Loucy (cell line): ENCODE data around the gene TAS2R8.

ENCODE experiments used
- EZH2phosphoT487 ChIP-seq: fragments of 200-600 bp; IDR thresholded peaks from 2 replicates; pipeline ENCODE4 v1.6.1; 2018; ENCODE audit warnings: antibody characterized with exemption, mild to moderate bottlenecking, moderate library complexity, borderline replicate concordance
- TF ChIP-seq, protein P1 (sequence below): fragments of 200-600 bp; sonication (generic); conservative IDR thresholded peaks from 2 replicates; pipeline ENCODE4 v1.5.1; 2014; ENCODE audit warnings: mild to moderate bottlenecking, antibody characterized with exemption, low read length

GRCh38 chr12:10807186-10807585 lies at the start of gene TAS2R8:
- TF ChIP-seq, protein P1, sequence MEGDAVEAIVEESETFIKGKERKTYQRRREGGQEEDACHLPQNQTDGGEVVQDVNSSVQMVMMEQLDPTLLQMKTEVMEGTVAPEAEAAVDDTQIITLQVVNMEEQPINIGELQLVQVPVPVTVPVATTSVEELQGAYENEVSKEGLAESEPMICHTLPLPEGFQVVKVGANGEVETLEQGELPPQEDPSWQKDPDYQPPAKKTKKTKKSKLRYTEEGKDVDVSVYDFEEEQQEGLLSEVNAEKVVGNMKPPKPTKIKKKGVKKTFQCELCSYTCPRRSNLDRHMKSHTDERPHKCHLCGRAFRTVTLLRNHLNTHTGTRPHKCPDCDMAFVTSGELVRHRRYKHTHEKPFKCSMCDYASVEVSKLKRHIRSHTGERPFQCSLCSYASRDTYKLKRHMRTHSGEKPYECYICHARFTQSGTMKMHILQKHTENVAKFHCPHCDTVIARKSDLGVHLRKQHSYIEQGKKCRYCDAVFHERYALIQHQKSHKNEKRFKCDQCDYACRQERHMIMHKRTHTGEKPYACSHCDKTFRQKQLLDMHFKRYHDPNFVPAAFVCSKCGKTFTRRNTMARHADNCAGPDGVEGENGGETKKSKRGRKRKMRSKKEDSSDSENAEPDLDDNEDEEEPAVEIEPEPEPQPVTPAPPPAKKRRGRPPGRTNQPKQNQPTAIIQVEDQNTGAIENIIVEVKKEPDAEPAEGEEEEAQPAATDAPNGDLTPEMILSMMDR, result no peak
- no peak for TF ChIP-seq EZH2phosphoT487
